ENCODE results near the gene MICAL2.

Gene MICAL2, protein sequence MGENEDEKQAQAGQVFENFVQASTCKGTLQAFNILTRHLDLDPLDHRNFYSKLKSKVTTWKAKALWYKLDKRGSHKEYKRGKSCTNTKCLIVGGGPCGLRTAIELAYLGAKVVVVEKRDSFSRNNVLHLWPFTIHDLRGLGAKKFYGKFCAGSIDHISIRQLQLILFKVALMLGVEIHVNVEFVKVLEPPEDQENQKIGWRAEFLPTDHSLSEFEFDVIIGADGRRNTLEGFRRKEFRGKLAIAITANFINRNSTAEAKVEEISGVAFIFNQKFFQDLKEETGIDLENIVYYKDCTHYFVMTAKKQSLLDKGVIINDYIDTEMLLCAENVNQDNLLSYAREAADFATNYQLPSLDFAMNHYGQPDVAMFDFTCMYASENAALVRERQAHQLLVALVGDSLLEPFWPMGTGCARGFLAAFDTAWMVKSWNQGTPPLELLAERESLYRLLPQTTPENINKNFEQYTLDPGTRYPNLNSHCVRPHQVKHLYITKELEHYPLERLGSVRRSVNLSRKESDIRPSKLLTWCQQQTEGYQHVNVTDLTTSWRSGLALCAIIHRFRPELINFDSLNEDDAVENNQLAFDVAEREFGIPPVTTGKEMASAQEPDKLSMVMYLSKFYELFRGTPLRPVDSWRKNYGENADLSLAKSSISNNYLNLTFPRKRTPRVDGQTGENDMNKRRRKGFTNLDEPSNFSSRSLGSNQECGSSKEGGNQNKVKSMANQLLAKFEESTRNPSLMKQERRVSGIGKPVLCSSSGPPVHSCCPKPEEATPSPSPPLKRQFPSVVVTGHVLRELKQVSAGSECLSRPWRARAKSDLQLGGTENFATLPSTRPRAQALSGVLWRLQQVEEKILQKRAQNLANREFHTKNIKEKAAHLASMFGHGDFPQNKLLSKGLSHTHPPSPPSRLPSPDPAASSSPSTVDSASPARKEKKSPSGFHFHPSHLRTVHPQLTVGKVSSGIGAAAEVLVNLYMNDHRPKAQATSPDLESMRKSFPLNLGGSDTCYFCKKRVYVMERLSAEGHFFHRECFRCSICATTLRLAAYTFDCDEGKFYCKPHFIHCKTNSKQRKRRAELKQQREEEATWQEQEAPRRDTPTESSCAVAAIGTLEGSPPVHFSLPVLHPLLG
- 43.0 to 91.3 reads per million in 2 donors for total RNA-seq

DNA sequence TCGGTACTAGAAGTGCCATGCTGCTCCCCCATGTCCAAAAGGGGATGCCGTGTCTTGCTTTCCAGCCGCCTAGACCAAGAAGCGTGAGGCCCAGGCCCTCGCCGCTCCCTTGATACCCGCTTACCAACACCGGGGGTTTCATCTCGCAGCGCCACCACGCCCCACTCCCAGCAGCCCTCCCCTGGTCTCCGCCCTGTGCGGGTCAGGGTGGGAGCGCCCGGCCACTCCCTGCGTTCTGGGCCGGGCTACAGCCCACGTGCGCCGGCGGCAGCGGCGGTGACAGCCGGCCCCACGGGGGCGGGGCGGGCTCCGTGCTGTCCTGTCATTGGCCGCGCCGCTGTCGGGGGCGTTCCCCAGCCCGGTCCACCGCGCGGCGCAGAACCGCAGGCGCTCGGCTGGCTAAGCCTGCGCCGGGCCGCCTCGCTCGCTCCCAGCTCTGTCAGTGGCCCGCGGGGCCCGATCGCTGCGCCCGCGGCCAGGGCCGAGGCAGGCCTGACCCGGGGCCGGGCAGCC is at the start of gene MICAL2:
TSS of gene MICAL2 (plus strand) at position 390 of the 513 bp plus-strand sequence. CDS start 51,566 bp downstream, outside the sequence.
- DNase-seq = peak; percentile 82

DNA sequence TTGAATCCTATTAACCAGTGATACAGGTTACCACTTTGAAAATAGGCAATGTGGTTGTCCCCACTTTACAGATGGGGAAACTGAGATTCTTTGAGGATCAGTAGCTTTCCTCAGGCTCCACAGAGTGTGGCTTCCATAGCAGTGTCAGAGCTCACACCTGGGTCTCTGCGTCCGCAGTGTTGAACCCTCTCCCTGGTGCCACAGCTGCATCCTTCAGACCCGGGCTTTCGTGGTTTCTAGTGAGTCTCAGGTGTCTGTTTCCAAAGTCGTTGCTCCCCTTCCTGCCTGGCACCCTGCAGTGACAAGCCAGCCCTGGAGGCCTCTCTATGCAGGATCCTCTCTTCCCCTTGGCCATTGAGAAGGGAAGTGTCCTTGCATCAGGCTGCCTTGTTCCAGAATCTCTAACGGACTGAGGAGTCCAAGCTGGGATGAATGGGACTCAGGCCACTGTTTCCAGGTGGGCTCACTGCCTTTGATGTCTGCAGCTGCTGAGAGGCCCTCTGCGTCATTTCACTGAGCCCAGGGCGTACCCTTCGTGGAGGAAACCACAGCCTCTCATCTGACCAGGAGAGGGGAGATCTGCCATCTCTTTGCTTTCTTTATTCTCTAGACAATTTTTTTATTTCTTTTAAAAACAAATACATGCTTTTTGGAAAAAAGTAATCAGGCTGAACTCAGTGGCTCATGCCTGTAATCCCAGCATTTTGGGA is 48.4 kb upstream of the MICAL2 start:
- DNase-seq = no peak

DNA sequence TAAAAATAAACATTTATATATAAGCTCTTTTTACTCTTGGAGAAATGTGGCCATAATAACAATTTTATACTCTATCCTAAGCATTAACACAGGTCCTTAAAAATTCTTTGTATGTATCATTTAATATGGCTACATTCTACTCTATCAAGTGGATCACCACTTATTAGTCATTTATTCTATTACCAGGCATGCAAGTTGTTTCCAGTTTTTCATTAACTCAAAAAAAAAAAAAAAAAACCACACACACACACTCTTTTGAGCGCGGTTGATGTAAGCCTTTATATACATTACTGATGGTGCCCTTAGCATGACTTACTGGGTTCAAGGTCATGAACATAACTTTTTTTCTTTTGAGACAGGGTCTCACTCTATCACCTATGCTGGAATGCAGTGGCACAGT is 47.1 kb upstream of the MICAL2 start:
- DNase-seq = no peak

DNA sequence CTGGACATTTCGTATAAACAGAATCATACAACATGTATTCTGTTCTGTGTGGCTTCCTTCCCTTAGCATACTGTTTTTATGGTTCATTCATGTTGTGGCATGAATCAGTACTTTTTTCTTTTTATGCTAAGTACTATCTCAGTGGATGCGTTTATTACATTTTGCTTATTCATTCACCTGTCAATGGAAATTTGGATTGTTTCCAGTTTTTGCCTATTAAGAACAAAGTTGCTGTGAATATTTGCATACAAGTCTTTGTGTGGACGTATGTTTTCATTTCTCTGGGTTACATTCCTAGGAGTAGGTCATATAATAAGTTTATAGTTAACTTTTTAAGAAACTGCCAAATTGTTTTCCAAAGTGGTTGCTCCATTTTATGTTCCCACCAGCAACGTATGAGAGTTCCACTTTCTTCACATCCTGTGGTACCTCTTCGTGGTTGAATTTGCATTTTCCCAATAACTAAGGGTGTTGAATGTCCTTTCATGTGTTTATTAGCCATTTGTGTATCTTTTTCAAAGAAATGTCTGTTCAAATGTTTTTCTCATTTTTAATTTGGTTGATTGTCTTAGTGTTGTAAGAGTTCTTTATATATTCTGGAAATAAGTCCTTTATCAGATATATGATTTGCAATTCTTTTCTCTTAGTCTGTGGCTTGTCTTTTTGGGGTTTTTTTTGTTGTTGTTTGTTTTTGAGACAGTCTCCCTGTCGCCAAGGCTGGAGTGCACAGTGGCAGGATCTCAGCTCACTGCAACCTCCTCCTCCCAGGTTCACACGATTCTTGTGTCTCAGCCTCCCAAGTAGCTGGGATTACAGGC is 46.0 kb upstream of the MICAL2 start:
- no peak for DNase-seq

DNA sequence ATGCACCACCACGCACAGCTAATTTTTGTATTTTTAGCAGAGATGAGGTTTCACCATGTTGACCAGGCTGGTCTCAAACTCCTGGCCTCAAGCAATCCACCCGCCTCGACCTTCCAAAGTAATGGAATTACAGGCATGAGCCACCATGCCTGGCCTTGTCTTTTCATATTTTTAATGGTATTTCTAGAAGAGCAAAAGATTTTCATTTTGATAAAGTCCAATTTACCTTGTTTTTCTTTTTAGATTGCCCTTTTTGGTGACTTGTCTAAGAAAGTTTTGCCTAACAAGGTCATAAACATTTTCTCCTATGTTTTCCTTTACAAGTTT is 45.5 kb upstream of the MICAL2 start:
- DNase-seq = no peak

DNA sequence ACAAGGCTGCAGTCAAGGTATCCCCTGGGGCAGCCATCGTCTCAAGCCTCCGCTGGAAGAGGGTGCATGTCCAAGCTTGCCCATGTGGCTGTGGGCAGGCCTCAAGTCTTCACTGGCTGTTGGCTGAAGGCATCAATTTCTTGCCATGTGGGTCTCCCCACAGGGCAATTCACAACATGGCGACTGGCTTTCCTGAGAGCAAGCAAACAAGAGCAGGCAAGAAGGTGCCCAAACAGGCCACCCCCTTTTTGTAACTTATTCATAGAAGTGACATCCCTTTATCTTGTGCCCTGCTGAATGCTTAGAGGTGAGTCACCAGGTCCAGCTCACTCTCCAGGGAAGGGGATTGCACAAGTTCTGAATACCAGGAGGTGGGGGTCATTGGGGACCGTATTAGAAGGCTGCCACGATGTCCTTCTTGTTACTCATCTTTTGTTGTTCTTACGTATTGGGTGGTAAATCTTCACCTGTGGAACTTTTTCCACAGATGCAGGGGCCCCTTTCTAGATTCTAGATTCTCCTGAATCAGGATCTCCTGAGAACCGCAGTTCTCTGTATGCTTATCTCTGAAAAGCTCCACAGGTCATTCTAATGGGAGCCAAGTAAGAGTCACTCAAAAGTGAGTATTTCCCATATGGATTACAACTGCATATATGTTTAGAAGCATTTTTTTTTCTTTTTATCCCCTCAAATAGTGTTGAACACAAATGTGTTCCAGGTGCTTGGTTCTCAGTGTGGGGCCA is 44.2 kb upstream of the MICAL2 start:
- no peak for DNase-seq

DNA sequence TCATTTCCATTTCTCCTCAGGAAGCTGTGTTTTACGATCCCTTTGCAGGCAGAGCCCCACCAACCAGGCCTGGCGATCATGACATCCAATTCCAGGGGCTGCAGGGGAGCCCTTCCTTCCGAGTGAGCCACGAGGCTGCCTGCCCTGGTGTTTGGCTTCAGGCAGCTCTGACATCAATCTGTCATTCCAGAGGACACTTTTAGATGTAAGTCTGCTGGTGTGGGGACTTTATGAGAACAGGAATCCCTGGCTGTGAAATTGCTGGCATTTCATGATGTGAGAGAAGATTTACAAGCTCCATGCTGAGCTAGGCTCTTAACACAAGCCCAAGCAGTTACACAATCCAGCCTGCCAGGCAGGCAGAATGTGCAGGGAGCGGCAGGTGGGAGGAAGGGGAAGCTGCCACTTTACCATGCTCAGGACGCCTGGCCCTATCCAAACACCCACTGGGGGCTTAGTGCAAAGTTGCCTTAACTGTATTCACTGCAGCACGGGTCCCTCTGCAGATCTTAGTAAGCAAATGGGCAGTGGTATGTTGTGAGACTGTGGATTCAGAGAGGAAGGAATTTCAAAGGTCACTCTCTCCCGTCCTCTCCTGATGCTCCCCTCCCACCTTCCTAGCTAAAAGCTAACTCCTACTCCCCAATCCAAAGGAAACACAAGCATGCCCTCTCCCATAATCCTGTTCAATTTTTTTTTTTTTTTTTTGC is 43.4 kb upstream of the MICAL2 start:
- no peak for DNase-seq

DNA sequence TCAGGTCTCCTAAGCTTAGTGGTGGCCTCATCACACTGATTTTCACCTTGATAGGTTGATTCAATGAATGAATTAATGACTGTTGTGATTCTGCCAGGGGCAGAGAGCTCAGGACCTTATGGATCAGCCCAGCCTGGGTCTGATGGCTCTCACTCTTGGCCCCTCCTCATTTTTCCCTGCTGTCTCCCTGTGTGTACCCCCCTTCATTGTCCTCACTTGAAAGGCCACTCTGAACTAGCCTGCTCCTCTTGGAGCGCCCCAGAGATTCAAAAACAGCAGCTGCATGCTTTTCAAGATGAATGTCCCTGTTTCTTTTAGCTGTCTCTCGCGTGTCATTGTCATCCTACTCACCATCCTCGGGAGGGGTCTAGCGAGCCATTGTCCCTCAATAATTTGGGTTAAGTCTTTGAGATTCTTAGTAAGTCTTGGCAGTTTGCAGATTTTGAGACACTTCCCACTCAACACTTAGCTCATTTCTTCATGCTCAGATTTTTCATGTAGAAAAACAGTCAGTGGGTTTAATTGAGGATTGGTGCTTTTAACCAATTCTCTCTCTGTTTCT is 42.5 kb upstream of the MICAL2 start:
- no peak for DNase-seq

DNA sequence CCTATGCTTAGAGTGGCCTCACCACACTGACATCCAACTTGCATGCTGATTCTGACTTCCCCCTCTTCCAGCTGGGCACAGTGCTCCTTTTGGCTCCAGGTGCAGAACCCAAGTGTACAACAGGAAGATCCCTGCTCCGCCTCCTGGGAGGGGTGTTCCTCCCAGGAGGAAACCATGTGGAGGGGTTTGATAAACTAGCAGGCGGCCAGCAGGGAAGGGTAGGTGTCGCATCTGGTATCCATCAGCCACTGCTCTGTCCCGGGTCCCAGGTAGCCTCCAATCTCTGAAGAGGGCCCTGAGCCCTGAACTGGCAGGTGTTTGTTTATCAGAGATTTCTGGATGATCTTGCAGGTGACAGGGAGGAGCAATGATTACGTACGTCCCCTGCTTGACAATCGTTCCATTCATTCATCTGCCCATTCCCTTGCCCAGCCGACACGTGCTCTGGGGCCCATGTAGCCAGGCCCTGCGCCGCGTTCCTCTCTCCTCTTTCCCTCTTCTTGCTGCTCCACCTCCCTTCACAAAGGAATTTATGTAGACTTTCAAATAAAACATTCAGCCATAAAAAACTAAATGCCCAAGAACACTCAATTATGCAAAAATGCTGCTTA is 41.2 kb upstream of the MICAL2 start:
- DNase-seq = no peak

DNA sequence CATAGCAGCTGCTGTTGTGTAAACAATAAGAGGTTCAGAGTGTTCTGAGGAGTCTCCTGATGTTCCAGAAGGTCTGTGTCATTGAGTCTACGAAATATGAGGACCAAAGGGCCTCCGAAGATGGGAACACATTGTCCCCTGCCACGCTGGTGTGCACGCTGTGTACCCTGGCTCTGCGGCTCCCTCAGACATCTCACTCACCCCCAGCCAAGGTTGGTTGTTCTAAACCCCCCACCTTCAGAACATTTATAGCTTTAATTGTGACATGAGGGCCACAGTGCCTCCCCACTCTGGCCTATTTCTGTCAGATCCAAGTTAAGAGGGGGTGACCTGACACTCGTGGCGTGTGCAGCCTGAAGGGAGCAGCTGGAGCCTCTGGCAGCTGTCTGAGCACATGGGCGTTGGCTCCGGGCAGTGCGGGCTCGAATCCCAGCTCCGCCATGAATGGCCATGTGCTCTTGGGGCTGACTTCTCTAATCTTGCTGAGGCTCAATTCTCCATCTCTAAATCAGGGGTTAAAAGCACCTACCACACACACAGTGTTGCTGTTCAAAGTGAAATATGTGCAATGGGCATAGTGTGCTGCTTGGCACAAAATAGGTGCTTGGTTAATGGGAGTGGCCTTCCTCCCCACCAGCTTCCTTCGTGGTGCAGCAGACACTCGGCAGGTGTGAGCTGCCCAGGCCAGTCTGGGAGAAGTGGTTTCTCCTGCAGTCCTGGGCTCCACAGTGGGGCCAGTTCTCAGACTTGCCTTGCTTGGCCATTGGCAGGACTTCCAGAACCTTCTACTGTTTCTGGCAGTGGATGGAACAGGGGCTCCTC is 39.7 kb upstream of the MICAL2 start:
- no peak for DNase-seq

DNA sequence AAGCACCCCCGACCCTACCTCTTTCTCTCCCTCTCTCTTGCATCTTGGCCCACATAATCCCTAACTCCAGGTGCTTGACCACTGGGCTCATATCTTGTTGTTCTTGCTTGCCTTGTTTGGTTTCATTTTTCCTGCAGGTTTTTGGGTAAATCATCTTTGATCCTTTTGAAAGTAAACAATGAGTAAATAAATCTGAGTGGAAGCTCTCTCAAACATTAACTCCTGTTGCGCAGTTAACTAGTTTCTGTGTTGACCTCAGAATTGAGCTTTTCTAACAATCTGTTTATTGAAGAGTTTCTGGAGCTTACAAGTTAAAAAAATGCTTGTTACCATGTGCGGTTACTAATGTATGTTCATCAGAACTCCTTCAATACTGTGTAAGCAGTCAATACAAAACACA is 38.8 kb upstream of the MICAL2 start:
- DNase-seq = no peak

DNA sequence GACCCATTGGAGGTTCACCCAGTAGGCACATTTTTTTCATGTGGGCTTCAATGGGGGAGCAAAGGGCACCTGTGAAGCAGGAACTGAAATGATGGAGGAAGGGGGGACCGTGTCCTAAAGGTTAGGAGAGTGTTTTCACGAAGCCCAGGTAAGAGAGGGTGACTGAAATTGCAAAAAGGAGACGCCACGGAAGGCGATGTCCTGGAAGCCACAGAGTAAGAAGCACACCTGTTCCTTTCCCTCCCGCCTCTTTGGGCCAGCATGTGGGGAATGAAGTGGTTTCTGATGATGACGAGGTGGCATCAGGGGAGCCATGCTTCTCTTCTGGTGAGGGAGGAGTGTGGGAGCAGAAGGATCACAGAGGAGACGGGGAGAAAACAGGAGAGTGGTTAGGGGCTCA is 37.0 kb upstream of the MICAL2 start:
- DNase-seq = no peak

DNA sequence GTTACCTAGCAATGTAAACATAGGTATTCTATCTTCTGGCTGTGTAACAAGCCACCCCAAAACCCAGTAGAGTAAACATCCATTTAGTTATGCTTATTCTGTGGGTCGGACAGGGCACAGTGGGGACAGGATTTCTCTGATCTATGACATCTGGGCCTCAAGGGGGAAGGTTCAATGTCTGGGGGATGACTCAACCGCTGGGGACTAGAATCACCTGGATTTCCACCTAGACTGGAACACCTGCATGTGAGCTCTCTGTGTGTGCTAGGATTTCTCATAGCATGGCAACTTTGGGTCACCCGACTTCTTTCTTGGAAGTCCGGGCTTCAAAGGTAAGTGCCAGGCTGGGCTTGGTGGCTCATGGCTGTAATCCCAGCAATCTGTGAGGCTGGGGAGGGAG is 36.5 kb upstream of the MICAL2 start:
- DNase-seq = no peak

DNA sequence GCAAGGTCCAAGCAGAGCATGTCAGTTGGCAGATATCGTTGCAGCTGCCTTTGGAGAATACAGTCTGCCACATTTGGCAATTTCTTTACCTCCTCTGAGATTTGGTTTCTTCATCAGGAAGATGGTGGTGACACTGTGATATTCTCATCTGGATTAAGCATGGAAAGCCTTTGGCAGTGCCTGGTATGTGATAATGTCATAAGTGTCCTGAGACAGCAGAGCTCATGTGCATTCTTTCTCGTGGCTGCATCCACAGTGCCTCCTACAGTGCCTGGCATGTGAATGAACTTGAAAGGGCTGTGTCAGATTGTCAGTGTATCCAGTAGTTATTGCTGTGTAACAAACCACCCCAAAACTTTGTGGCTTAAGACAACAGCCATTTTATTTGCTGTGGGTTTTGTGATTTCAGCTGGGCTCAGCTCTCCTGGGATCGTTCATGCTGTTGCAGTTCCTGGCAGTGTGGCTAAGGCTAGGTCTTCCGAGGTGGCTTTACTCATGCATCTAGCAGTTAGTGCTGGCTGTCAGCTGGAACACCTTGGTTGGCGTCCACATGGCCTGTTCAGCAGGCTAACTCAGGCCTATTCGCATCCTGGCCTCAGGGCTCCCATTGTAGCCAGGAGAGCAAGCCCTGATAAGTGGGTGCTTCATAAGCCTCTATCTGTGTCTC is 35.7 kb upstream of the MICAL2 start:
- DNase-seq = no peak

DNA sequence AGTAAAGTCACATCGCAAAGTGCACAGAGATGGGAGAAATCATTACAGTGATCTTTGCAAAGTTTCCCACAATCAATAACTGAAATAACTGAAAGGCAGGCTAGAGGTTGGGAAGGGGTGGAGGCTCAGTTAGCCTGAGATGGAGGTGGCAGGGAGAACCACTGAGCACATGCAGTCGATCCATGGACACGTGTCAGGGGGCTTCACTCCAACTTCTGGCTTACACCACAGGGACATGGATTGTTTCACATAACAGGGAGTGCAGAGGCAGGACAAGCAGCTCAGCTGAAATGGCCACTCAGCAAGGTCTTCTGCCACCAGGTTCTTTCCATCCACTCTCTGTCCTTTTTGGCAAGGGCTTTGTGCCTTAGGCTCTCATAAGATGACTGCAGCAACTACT is 35.1 kb upstream of the MICAL2 start:
- no peak for DNase-seq

DNA sequence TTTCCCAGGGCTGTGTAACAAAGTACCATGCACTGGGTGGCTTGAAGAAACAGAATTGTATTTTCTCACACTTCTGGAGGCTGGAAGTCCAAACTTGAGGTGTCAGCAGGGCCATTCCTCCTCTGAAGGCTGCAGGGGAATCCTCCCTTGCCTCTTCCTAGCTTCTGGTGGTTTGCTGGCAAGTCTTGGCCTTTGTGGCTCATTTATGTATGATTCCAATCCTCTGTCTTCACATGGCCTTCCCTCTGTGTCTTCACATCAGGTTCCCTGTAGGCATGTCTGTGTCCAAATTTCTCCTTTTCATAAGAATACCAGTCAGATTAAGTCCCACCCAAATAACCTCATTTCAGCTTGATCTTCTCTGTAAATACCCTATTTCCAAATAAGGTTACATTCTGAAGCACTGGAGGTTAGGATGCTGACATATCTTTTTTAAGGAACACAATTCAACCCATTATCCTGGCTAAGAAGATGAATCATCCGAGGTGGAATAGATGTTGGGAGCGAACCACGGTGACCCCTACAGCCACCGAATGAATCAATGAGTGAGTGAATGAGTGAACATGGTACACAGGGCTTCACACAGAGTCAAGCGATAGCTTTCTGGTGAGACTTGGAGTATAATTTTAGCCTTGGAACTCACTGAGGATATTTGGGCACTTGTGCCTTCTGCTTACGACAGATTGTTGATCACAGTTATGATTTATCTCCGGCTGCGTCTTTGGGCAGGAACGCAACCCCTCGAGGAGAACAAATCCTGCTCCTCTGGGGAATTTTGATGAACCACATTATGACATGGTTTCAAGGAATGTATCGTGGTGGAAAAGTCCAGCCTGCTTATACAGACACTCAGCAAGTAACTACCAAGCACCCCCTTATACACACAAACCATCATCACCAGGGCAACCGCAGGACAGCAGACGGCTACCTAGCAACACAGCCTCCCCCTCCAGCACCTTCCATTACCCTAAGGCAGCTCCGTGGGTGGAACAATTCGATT is 34.3 kb upstream of the MICAL2 start:
- no peak for DNase-seq

Measured in activated gamma-delta T cell (primary cell).